ENCODE data around the gene ZNF382. TPM values are rescaled to one million over a fixed set of nuclear protein-coding genes. Genes with fewer than 3 reads are reported as not detected.
A peak's percentile ranks its signal among the peaks of the same experiment; 100 is the strongest.
"Not testable (repeated sequence)": the region's sequence is repeated elsewhere in the genome, so short reads cannot be mapped to it uniquely, and the experiment has no call there.

ZNF382 gene
- 0.06 and 0.21 TPM in 2 replicates for total RNA-seq (2014; rRNA removed; shearing (Covaris generic))

DNA sequence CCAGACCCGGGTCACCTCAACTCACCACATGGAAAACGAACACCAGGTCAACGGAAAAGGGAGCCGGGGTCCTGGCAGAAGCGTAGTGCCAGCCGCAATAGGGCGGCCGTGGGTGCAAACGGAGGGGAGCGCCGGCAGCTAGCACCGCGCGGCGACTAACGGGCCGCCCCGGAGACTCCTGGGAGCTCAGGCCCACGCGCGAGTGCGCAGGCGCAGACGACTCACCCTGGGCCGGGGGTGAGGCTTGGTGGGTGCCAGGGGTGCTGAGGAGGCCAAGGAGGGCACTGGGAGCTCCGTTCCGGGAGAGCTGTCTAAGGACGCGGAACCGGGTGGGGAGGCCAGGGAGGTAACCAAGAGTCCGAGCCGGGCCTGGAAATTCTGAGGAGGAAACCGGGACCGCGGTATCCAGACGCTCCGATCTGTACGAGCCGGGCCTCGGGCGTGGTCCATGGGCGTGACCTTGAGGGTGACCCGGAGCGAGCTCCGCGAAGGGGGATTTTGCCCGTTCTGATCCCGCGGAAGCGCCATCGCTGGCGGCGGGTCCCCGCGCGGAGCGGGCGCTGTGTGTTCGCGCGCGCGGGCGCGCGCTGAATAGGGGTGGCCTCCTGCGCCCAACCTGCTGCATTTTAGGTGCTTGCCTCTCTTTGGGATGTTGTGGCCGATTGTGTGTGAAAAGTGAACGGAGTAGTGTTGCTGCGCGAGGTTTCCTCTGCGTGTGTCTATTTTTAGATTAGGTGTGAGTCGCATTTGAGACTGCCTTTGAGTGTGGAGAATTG is at the start of gene ZNF382:
Gene ZNF382 (plus strand): TSS at position 213 of the 776 bp plus-strand sequence. CDS start 4,602 bp downstream, outside the sequence.
- DNase-seq (ENCODE audit: low spot score): no peak

DNA sequence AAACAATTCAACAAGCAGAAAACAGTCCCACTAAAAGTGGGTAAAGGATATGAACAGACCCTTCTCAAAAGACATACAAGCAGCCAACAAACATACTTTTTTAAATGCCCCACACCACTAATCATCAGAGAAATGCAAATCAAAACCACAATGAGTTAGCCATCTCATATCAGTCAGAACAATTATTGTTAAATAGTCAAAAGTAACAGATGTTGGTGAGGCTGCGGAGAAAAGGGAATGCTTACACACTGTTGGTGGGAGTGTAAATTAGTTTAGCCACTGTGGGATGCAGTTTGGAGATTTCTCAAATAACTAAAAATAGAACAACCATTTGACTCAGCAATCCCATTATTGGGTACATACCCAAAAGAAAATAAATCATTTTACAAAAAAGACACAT is 40.7 kb upstream of the ZNF382 start:
- no peak for DNase-seq (ENCODE audit: low spot score)

DNA sequence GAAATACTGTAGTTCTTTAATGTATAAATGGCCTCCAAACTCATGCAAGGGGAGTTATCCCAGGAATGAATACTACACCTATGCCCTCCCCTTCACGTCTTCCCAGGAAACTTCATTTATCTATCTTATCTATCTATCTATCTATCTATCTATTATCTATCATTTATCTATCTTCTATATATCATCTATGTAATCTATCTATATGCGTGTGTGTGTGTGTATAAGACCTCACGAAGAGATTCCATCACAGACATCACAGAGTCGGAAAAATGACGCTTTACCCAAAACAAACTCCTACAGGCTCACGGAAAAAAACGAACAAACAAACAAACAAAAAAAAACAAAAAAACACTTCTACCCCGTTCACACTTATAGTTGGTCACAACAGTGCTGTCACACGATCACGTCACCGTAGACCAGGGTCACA is 32.5 kb upstream of the ZNF382 start:
- DNase-seq (ENCODE audit: low spot score): no peak

DNA sequence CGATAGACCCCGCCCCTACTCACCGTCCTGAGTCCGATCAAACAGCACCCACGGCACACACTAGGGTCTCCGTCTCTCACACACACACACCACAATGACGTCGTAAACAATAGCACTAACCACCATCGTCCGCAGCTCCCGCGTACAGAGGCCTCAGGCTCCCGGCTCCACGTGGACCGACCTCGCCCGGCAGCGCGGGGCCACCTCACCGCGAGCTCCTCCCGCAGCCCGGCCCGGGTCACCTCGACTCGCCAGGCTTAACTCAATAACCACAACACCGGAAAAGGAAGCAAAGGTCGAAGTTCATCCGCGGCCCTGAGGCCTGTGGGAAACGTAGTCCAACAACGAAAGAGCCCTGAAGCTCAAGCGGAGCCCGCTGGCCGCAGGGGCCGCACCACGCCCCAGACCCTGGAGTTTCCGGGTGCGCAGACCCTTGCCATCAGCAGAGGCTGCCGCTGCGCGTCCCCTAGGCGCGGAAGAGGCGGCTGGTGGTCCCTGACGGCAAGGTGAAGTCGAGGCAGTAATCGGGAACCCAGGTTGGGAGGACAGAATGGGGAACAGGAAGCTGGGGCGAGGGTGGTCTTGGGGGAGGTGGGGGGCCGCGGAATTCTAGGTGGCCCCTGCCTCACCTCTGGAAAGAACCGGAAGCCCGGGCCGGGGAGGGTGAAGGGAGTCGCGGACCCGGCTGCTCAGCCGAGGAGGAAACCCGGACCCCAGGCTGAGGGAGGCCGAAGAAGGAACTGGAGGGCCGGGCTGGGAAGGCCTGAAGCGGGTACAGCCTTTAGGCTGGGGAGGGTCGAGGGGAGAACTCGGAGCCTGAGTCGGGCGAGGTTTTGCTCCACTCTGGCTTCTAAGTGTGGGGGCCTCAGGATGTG is 31.9 kb upstream of the ZNF382 start, which contains the start of gene ZNF529:
Gene ZNF529 (minus strand): TSS at position 273 of the 875 bp plus-strand sequence. CDS start 946 bp downstream, outside the sequence.
- DNase-seq (ENCODE audit: low spot score): peak; percentile 87

DNA sequence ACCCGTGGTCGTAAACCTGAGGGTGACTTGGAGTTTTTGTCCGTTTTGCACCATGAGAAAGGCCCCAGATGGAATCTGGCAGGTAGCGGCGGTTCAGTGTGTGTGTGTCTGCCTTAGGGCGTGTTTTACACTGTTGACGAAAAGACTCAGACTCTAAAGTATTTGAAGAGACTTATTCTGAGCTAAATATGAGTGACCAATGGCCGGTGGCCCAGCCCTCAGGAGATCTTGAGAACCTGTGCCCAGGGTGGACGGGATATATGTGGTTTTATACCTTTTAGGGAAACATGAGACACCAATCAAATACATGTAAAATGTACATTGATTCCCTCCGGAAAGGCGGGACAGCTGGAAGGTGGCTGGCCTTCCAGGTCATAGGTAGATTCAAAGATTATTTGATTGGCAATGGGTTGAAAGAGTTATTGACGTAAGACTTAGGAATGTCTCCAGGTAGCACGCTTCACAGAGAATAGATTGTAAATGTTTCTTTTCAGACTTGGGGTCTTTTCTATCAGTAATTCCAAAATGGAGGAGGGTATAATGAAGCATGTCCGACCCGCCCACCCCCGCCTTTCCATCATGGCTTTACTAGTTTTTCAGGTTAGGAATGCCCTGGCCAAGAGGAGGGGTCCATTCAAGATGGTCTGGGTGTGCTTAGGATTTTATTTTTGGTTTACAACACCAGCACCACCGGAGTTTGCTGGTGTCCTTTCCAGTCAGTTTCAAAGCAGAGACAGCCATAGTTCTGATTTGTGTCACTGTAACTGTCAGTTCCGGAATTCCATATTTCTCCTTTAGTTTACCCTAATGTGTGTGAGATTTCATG is 31.0 kb upstream of the ZNF382 start:
- DNase-seq (ENCODE audit: low spot score): no peak

DNA sequence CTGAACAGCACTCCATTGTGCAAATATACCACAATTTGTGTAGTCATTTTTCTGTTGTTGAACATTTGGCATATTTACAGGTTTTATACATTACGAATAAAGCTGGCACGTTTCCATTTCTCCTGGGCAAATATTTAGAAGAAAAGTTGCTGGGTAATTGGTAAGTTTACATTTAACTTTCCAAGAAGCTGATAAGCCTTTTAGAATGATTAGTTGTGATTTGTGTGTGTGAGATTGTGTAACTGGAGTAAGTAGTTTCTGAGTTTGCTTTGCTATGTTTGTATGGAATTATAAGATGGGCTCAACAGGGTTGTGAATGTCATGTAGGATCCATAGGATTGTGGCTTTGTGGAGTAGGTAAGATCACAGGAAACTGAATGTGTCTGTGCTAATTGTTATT is 30.4 kb upstream of the ZNF382 start:
- DNase-seq (ENCODE audit: low spot score): no peak

DNA sequence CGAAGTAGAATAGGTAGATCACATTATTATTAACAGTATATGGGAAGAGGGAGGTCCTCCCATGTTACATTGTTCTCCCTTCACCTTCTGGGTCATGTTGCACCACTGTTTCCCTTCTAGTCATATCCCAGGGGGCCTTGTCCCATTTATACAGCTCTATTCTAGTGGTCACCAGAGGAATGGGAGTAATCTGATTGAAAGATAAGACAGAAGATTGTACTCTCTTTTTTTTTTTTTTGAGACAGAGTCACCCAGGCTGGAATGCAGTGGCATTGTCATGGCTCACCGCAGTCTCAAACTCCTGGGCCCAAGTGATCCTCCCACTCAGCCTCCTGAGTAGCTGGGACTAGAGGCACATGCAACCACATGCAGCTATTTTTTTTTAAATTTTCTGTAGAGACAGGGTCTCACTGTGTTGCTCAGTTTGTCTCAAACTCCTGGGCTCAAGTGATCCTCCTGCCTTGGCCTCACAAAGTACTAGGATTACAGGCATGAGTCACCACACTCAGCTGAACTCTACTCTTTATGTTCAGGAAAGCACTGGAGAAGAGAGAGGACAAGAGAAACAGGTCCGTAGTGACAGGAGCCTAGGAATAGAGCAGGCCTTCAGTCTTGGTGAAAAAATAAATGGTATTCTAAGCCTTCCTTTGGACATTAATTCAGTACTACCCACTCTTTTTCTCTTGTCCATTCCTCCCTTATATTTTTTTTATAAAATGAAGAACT is 27.7 kb upstream of the ZNF382 start:
- no peak for DNase-seq (ENCODE audit: low spot score)

DNA sequence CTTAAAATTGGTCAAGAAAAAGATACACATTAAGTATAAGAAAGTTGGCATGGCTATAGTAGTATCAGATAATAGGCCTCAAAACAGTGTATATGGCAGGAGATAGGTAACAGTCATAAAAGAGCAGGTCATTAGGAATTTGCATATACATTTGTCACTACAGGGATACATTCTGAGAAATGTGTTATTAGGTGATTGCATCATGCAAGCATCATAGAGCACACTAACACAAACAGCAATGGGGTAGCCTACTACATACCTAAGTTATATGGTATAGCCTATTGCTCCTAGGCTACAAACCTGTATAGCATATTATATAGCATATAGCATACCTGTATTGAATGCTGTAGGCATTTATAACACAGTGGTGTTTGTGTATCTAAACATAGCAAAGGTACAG is 25.9 kb upstream of the ZNF382 start:
- no peak for DNase-seq (ENCODE audit: low spot score)

DNA sequence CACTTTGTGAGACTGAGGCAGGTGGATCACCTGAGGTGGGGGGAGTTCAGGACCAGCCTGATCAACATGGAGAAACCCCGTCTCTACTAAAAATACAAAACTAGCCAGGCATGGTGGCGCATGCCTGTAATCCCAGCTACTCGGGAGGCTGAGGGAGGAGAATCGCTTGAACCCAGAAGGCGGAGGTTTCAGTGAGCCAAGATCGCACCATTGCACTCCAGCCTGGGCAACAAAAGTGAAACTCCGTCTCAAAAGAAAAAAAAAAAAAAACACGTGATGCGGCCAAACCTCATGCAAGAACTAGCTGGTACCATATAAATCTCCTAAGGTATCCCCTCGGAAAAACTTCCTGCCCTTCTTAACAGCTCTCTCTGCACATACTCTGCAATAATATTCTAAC is 2.4 kb upstream of the ZNF382 start:
- DNase-seq (ENCODE audit: low spot score): not testable (repeated sequence)

DNA sequence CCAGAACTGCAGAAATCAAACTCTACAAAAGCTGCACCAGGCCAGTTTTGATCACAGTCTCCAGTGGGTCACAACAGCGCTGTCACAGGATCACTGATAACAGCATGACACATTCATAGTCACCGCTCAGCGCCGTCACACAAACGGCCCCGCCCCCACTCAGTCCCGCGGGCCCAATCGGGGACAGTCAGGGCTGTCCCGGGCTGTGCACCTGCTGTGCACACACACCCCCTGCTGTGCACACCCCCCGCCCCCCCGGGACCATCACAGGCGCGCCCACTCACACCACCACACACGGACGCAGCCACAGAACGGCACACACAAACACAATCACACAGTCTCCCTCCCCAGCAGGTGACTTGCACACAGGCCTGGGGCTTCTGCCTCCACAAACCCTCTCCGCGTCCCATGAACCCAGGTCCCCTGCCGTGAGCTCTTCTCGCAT is 435 bp upstream of the ZNF382 start:
- no peak for DNase-seq (ENCODE audit: low spot score)

DNA sequence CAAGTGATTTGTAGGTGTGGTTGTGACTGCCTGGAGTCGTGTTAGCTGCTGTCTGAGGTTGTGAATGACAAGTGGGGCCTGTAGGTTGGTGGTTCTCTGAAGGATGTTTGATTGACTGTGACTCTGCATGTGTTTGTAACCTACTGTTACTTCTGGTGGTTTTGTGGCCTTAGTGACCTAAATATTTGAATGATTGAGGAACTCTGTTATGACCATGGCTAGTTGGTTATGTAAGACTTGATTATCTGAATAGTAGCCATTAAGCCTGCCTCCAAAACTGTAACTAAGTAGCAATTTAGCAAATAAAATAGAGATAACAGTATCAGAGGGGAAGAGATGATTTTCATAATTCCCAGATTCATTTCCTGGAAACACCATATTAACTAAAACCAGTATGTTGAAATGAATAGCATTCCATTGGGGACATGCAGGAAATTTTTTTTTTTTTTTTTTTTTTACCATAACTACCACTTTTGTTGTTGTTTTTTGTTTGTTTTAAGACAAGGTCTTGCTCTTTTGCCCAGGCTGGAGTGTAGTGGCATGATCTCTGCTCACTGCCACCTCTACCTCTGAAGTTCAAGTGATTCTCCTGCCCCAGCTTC is 865 bp downstream of the ZNF382 start:
- no peak for DNase-seq (ENCODE audit: low spot score)

DNA sequence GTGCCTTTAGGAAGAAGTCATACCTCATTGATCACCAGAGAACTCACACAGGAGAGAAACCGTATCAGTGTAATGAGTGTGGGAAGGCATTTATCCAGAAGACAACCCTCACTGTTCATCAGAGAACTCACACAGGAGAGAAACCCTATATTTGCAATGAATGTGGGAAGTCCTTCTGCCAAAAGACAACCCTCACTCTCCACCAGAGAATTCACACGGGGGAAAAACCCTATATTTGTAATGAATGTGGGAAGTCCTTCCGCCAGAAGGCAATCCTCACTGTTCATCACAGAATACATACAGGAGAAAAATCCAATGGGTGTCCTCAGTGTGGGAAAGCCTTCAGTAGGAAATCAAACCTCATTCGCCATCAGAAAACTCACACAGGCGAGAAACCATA is 21.9 kb downstream of the ZNF382 start:
- DNase-seq (ENCODE audit: low spot score): no peak

DNA sequence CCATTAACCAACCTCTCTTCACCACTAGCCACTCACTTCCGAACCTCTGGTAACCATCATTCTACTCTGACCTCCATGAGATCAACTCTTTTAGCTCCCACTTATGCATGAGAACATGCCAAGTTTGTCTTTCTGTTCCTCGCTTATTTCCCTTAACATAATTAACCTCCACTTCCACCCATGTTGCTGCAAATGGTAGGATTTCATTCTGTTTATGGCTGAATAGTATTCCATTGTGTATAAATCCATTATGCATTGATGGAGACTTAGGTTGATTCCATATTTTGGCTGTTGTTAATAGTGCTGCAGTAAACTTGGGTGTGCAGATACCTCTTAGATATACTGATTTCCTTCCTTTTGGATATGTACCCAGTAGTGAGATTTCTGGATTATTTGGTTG is 30.2 kb downstream of the ZNF382 start:
- no peak for DNase-seq (ENCODE audit: low spot score)

DNA sequence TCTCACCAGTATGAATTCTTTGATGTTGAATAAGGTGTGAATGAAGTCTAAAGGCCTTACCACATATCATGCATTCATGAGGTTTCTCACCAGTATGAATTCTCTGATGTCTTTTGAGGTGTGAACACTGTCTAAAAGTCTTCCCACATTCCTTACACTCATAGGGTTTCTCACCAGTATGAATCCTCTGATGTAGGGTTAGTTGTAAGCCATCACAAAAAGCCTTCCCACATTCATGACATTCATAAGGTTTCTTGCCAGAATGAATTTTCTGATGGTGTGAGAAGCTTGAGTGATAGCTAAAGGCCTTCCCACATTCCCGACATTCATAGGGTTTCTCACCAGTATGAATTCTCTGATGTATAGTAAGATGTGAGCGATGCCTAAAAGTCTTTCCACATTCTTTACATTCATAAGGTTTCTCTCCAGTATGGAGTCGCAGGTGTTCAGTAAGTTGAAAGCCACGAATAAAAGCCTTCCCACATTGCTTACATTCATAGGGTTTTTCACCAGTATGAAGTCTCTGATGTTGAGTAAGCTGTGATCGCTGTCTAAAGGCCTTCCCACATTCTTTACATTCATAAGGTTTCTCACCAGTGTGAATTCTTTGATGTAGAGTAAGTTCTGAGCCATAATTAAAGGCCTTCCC is 33.9 kb downstream of the ZNF382 start:
- no peak for DNase-seq (ENCODE audit: low spot score)

DNA sequence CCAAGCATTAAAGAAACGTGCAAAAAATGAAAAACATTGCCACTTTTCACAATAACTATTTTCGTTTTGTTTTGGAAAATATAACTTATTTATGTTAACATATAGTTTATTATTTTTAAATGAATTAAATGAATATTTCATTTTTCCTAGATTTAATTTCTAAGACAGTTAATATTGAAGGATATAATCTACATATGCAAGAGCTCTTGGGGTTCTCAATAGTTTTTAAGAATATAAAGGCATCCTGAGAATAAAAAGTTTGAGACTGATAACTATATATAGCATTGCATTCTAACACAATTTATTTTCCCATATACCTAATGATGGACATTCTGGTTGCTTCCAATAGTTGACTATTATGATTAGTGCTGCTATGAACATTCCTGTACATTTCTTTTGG is 41.6 kb downstream of the ZNF382 start:
- no peak for DNase-seq (ENCODE audit: low spot score)

DNA sequence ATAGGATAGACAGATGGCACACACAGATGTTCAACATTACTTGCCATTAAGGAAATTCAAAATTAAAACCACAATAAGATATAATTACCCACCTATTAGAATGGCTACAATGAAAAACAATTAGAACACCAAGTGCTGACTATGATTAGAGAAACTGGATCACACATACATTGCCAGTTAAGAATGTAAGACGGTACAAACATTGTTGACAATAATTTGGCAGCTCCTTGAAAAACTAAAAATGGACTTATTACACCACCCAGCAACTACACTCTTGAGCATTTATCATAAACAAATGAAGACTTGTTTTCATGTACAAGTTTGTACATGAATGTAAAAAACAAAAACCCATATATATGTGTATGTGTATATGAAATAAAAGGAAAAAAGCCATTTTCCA is 47.8 kb downstream of the ZNF382 start:
- DNase-seq (ENCODE audit: low spot score): no peak

DNA sequence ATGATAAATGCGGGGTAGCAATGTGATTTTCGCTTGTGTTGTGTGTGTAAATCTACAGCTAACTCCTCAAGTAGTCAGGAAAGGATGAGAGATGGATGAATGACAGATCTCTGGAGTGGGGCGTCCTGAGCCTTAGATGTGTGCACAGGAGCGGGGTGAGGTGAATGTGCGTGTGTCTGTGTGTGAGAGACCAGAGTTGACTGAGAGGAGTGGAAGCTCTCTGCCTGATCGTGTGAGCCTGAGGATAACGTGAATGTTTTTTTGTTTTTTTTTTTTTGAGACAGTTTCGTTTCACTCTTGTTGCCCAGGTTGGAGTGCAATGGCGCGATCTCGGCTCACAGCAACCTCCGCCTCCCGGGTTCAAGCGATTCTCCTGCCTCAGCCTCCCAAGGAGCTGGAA is 60.7 kb downstream of the ZNF382 start:
- no peak for DNase-seq (ENCODE audit: low spot score)

DNA sequence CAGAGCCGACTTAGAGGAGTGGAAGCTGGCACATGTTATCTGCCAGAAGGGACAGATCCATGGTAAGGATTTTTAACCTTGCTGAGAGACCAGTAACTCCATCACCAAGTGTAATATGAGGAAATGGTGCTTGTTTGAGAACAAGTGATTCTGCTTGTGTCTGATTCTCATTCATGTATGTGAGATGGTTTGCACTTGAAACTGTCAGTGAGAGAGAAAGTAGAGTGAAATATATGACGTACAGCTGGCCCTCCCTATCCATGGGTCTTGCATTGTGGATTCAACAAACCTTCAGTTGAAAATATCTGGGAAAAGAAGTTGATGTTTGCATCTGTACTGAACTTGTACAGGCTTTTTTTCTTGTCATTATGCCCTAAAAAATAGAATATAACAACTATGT is 63.5 kb downstream of the ZNF382 start:
- no peak for DNase-seq (ENCODE audit: low spot score)

DNA sequence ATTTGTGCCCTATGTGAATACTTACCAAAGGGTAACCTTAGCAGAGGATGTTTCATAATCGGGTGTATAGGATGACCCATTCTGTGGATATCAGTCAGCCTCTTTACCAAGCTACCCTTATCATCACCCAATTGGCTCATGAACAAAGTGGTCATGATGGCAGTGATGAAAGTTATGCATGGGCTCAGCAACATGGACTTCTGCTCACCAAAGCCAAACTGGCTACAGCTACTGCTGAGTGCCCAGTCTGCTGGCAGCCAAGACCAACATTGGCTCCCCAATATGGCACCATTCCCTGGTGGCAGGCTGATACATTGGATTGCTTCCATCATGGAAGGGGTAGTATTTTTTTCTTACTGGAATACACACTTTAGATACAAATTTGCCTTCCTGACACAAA is 67.3 kb downstream of the ZNF382 start:
- DNase-seq (ENCODE audit: low spot score): no peak

DNA sequence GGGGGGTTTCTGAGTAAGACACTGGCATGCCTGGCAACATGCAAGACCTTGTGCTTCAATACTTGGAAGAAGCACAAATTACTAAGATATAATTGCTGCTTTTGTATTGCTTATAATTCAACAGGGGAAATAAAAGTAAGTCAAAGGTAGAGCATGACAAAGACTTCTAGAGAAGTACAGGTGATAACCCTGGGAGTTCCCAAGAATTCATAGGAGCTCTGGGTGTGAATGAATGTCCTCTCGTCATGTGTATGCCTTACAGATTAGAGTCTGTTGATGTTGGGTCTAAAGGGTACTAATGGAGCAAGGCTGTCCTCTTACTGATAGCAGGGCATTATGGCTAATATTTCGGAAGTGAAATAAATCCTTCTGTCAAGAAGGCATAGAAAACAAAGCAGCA is 69.1 kb downstream of the ZNF382 start:
- DNase-seq (ENCODE audit: low spot score): no peak

Data from H4 (cell line).